Nephron progenitor cell (in vitro differentiated cells): ENCODE measurements around the gene SETD4.

Experiments
- DNase-seq: peaks from one replicate; pipeline ENCODE4 v3.0.0; 2021
- H3K27ac Mint-ChIP-seq: 2 replicates; pipeline ENCODE4 v1.8.0; 2021; ENCODE audit warnings: mild to moderate bottlenecking, moderate library complexity, mixed read lengths
- H3K27me3 Mint-ChIP-seq: 2 replicates; pipeline ENCODE4 v1.8.0; 2021; ENCODE audit warnings: mild to moderate bottlenecking, low read depth, mixed read lengths; ENCODE audit not compliant: poor library complexity
- H3K36me3 Mint-ChIP-seq: 2 replicates; pipeline ENCODE4 v1.8.0; 2021; ENCODE audit warnings: low read depth, mixed read lengths
- H3K4me1 Mint-ChIP-seq: 2 replicates; pipeline ENCODE4 v1.8.0; 2021; ENCODE audit warnings: mixed read lengths
- H3K4me3 Mint-ChIP-seq: 2 replicates; pipeline ENCODE4 v1.8.0; 2021; ENCODE audit warnings: mild to moderate bottlenecking, moderate library complexity, mixed read lengths
- H3K9me3 Mint-ChIP-seq: 2 replicates; pipeline ENCODE4 v1.8.0; 2021; ENCODE audit warnings: mild to moderate bottlenecking, moderate library complexity, mixed read lengths
- TF ChIP-seq, protein P1 (sequence below): fragments of 200-600 bp; sonication (generic); IDR thresholded peaks from 2 replicates; pipeline ENCODE4 v1.5.0; 2021; ENCODE audit warnings: antibody characterized with exemption

The SETD4 gene

DNA sequence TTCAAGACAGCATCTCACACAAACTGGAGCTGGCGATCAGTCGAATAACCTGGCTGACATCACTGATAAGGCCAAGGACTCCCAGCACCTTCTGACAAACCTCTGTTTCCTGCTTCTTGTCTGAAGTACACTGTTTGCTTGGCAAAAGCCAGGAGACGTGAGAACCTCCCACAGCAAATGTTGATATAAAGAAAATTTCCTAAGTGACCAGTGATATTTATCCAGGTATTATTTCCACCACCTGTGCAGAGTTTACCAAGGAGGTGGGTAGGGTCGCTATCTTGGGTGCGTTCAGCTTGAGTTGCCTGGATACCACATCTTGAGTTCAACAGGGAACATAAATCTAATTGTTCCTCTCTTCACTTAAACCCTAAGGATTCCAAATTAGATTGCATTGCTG lies 72.9 kb downstream of the SETD4 start:
- Mint-ChIP-seq H3K4me1 (peaks cover 17% of the 10 kb centered on the region), H3K4me3 (no peak overlapping the region), H3K27me3 (peaks cover 8% of the 10 kb centered on the region), H3K27ac (no peak overlapping the region), H3K9me3 (peaks cover 3% of the 10 kb centered on the region), H3K36me3 (no peaks in the 10 kb centered on the region)
- TF ChIP-seq, protein P1, sequence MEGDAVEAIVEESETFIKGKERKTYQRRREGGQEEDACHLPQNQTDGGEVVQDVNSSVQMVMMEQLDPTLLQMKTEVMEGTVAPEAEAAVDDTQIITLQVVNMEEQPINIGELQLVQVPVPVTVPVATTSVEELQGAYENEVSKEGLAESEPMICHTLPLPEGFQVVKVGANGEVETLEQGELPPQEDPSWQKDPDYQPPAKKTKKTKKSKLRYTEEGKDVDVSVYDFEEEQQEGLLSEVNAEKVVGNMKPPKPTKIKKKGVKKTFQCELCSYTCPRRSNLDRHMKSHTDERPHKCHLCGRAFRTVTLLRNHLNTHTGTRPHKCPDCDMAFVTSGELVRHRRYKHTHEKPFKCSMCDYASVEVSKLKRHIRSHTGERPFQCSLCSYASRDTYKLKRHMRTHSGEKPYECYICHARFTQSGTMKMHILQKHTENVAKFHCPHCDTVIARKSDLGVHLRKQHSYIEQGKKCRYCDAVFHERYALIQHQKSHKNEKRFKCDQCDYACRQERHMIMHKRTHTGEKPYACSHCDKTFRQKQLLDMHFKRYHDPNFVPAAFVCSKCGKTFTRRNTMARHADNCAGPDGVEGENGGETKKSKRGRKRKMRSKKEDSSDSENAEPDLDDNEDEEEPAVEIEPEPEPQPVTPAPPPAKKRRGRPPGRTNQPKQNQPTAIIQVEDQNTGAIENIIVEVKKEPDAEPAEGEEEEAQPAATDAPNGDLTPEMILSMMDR: no peak
- no peak for DNase-seq

DNA sequence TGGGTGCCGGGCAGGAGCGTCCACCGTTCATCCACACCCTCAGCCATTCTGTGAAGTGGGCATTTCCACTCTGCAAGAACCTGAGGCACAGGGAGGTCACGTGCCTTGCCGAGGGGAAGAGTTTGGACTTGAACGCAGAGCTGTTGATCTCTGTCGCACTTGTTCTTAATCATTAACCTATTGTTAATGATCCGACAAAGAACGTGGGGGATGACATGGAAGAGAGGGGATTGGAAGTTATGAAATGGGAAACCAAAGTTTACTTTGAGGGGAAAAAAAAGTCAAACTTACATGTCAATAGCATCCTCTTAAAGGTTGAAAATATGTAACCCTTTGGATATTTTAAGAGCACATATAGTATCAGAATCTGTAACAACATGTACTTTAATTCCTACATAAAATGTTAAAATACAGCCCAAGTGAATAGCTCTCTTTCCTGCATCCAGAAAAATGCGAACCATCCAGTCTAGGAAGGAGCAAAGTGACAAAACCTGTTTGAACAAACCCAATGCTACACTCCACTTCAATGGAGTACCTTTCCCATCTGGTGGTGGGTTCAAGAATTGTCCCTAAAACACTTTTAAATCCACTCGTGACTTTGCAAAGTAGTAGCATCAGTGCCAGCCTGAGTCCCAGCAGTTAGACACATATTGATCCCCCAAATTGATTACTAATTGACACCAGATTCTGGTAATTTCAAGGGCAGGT lies 75.5 kb downstream of the SETD4 start:
- peaks cover 10% of the 10 kb centered on the region for H3K27me3 Mint-ChIP-seq
- H3K9me3 Mint-ChIP-seq: peaks cover 3% of the 10 kb centered on the region
- H3K4me1 Mint-ChIP-seq: peaks cover 17% of the 10 kb centered on the region
- no peak overlapping the region for H3K4me3 Mint-ChIP-seq
- H3K27ac Mint-ChIP-seq: no peak overlapping the region
- H3K36me3 Mint-ChIP-seq: no peaks in the 10 kb centered on the region
- DNase-seq: no peak
- TF ChIP-seq, protein P1: no peak
